OCI-LY7 (cell line): ENCODE measurements around the gene OR52B2.

ENCODE experiments used
- EZH2phosphoT487 ChIP-seq: fragments of 200-600 bp; sonication (generic); IDR thresholded peaks from 2 replicates; pipeline ENCODE4 v1.6.1; 2018; ENCODE audit warnings: low read depth, borderline replicate concordance, mild to moderate bottlenecking, mixed run types, antibody characterized with exemption, low read length, moderate library complexity, mixed read lengths
- TF ChIP-seq, protein P1 (sequence below): fragments of 200-600 bp; sonication (generic); conservative IDR thresholded peaks from 2 replicates; pipeline ENCODE4 v1.5.1; 2014; ENCODE audit warnings: mild to moderate bottlenecking, antibody characterized with exemption, low read length, moderate library complexity, mixed read lengths

DNA sequence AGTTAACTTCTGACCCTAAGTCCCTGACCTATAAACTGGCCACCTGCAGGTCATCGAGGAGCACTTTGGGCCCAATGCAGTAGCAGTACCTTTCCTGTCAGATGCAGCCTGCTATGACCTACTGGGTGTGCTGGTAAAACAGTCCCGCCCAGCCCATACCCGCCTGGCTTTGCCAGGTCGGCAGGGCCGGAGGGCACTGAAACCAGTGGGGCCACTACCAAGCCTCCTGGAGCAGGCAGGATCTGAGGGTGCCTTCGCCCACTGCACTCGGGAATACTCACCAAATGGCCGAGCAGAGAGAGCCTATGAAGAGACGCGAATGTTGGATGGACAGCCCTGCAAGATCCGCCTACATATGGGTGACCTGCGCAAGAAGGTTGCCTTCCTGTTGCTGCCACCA, 39.7 kb upstream of the OR52B2 start:
- TF ChIP-seq, protein P1, sequence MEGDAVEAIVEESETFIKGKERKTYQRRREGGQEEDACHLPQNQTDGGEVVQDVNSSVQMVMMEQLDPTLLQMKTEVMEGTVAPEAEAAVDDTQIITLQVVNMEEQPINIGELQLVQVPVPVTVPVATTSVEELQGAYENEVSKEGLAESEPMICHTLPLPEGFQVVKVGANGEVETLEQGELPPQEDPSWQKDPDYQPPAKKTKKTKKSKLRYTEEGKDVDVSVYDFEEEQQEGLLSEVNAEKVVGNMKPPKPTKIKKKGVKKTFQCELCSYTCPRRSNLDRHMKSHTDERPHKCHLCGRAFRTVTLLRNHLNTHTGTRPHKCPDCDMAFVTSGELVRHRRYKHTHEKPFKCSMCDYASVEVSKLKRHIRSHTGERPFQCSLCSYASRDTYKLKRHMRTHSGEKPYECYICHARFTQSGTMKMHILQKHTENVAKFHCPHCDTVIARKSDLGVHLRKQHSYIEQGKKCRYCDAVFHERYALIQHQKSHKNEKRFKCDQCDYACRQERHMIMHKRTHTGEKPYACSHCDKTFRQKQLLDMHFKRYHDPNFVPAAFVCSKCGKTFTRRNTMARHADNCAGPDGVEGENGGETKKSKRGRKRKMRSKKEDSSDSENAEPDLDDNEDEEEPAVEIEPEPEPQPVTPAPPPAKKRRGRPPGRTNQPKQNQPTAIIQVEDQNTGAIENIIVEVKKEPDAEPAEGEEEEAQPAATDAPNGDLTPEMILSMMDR: no peak
- no peak for TF ChIP-seq EZH2phosphoT487
